Bone marrow (tissue), 2 donors: ENCODE measurements around the gene KRTAP5-3.
"Not testable (repeated sequence)": the region's sequence is repeated elsewhere in the genome, so short reads cannot be mapped to it uniquely, and the experiment has no call there.

ENCODE experiments used
- DNase-seq, 2 donors: peaks; one replicate each; lab custom pipeline; 2025; lab: John Stamatoyannopoulos, UW

KRTAP5-3 gene

GRCh38 chr11:1582909-1583308 is 25.4 kb downstream of the KRTAP5-3 start:
- DNase-seq = not testable (repeated sequence)

GRCh38 chr11:1581976-1582375 is 26.3 kb downstream of the KRTAP5-3 start:
- no peak for DNase-seq

GRCh38 chr11:1576825-1577224 is 31.4 kb downstream of the KRTAP5-3 start:
- no peak for DNase-seq

DNA sequence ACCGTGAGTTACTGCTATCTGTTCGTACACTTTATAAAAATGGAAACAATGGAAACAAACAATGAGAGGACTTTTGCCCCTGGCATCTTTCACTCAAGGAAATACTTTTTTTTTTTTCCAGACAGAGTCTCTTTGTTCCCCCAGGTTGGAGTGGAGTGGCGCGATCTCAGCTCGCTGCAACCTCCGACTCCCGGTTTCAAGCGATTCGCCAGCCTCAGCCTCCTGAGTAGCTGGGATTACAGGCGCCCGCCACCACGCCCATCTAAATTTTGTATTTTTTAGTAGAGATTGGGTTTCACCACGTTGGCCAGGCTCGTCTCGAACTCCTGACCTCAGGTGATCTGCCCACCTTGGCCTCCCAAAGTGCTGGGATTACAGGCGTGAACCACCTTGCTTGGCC is 32.5 kb downstream of the KRTAP5-3 start:
- DNase-seq = not testable (repeated sequence)

- no peak for DNase-seq
These were observed 33.4 kb downstream of the KRTAP5-3 start for GRCh38 chr11:1574933-1575242.

DNA sequence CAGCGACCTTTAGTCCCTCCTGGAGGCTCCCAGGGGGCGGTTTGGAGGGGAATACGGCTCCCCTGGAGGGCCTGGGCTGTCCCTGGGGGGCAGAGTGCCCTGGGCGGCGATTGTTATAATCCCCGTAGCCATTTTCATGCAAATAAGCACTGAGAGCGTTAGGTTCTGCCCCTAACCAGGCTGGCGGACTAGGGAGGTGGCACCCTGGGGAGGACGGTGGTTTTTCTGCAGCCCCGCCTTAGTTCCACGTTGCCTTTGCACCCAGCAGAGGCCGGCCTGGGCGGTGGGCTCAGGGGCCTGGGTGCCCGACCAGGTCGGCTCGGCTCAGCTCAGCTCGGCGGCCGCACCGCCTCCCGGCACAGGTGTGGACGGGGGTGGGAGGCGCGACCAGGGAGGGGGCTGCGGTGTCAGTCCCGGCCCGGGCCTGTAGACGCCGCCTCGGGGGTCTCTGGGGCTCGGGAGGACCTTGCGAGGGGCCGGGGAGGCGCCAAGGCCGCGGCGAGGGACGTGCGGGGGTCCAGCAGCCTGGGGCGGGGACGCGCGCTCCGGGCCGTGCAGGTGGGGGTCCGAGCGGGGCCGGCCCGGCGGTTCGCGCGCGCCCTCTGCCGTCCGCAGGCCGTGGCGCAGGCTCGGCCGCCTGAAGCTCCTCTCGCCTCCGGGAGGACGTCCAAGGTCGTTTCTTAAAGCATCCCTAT is 33.9 kb downstream of the KRTAP5-3 start:
- peak in 1 of 2 donors; percentile 9 for DNase-seq

DNA sequence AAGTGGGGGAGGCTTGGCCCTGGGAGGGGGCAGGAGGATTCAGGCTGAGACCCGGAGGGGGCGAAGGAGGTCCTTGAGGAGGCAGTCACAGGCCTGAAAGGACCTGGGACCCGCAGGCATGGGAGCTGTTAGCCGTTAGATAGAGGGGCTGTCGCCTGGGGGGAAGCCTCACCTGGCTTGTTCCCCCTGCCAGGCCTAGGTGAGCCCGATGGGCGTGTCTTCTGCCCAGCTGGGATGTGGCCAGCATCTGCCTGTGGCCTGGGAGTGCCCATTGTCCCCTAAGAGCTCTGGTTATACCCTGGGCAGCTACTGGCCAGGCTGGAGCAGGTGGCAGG is 34.4 kb downstream of the KRTAP5-3 start:
- no peak for DNase-seq

DNA sequence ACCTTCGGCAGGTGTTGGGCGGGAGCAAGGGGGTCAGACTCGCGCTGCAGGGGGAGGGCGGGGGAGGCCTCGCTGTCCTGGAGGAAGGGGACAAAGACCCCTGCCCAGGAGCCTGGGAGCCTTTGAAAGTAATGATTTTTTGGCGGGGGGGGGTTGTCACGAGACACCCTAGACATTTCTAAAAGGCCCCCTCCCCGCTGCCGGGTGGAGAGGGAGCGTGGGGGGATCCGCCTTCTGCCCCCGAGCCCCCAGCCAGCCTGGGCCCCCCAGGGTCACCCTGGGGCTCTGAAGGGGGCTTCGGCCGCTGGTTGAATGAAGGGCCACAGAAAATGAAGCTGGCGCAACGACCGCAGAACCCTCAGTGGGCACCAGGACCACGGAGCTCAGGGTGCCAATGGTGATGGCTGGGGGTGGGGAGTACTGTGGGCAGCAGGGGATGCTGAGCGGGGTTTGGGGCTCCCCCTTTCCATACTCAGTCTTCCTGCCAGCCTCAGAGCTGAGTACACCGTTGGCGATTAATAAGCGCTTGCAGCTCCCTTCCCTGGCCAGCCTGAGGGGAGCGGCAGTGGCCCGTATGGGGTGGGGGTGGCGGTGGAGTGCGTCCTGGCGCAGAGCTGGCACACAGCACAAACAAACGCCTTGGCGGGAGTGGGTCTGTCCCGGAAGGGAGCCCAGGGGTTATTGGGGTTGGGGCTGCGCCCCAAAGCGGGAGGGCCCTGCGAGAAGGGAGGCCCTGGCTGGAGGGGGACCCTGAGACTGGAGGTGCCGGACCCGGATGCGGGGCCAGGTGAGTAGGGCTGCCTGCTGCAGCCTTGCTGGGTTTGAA is 35.0 kb downstream of the KRTAP5-3 start:
- DNase-seq = no peak

DNA sequence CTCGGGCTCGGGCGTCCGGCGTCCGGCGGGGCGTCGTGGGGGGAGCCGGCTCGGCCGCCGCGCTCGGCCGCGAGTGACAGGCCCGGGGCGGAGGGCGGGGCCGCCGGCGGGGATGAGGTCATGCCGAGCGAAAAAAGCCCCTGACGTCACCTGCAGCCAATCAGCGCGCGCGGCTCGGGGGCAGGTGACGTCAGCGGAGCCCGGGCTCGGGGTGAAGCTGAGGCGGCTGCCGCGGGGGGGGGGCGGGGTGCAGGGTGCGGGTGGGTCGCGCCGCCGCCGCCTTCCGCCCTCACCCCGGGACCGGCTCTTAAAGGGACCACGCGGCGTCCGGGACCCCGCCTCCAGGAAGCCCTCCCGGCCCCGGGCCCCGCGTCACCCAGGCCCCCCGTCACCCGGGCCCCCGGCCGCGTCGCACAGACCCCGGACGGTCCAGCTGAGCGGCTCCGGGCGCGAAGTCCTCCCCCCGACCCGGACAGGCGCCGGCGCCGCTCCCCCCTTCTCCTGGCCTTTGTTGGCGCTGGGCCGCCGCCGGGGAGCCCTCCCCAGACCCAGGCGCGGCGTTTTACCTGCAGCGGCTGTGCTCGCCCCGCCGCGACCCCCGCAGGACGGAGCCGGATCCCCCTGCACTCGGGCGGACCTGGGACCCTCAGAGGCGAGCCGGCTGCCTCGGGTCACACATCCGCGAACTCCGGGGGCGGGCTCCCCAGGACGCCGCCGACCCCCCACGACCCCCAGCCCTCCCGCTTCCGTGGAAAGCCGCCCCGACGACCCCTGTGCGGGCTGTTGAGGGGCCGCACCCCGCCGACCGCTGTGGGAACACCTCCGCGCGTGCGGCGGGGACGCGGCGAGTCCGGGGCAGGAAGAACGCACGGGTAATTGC is 35.8 kb downstream of the KRTAP5-3 start, which contains the start of gene DUSP8:
Gene DUSP8 (minus strand): TSS at position 75 of the 880 bp plus-strand sequence. CDS start 6,445 bp downstream, outside the sequence.
- peak; percentile 6 to 78 for DNase-seq

DNA sequence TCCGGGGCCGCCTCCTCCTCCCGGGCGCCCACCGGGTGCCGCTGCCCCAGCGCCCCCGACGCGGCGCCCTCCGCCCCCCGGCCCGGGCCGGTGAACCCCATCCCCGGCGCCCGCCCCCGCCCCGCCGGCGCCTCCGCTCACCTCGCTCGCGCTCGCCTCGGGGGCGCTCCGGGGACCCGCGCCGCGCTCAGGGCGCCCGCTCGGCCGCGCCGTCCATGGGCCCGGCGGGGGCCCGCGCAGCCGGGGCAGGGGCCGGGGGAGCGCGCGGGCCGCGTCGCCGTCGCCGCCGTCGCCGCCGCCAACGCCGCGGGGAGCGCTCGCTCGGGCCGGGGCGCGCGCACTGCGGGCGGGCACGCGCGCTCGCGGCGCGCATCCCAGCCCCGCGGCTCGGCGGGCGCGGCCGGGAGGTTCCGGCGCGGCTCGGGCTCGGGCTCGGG is 36.5 kb downstream of the KRTAP5-3 start:
- no peak for DNase-seq

DNA sequence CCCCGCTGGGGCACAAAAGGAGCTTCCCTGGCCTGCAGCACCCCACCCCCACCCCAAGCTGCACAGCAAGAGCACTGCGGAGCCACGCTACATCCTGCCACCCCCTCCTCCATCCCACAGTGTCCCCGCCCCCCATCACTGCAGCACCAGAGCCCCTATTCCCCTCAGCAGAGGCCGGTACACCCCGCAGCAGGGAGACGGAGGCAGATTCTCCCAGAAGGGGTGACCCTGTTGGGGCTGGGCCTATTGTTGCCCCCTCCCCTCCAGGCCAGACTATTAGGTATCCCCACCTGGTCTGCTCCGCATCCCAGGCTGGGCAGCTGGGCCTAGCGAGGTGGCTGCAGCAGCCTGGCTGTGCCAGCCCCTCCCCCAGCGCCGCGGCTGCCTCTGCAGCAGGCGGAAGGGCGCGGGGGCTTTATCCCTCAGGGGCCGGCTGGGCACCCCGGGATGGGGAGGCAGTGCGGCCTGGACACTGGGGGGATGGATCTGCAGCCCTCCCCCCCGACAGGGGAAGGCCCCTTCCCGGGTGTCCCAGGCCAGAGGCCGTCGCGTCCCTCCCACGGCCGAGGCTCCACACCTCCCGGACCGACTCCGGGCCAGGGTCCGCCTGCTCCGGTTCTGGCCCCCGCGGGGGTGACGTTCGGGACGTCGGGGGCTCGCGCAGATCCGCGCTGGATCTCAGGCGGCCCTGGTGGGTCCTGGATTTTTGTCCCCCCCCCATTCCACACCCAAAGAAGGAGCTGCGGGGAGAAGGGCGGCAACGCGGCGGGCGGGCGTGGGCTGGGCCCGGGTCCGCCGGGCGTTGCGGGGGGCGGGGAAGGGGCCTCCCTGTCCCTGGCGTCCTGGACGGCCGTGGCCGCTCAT is 37.1 kb downstream of the KRTAP5-3 start:
- no peak for DNase-seq

GRCh38 chr11:1570531-1570895 is 37.8 kb downstream of the KRTAP5-3 start:
- DNase-seq = no peak

DNA sequence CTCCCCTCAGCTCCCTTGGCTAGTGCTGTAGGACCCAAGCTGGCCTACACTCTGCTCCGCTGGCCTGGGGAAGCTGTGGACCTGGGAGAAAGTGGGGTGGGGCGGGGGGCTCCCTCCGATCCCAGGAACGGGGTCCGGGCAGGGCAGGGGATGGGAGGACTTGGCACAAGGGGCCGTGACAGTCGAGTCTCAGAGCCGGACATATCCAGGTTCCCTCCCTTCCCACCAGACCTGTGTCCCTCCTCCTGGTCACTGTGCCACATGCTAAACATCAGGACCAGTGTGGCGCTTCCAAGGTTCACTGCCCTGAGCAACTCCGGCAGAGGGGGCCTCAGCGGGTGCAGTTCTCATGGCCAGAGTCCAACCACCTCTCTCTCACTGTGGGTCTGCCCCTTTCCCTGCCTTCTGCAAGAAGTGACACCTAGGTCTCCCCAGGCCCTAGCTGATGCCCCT is 38.2 kb downstream of the KRTAP5-3 start:
- no peak for DNase-seq

GRCh38 chr11:1569251-1569780 is 38.9 kb downstream of the KRTAP5-3 start:
- no peak for DNase-seq

- DNase-seq = no peak
These were observed 39.8 kb downstream of the KRTAP5-3 start for GRCh38 chr11:1568441-1568911.

- no peak for DNase-seq
These were observed 40.6 kb downstream of the KRTAP5-3 start for GRCh38 chr11:1567721-1568100.

DNA sequence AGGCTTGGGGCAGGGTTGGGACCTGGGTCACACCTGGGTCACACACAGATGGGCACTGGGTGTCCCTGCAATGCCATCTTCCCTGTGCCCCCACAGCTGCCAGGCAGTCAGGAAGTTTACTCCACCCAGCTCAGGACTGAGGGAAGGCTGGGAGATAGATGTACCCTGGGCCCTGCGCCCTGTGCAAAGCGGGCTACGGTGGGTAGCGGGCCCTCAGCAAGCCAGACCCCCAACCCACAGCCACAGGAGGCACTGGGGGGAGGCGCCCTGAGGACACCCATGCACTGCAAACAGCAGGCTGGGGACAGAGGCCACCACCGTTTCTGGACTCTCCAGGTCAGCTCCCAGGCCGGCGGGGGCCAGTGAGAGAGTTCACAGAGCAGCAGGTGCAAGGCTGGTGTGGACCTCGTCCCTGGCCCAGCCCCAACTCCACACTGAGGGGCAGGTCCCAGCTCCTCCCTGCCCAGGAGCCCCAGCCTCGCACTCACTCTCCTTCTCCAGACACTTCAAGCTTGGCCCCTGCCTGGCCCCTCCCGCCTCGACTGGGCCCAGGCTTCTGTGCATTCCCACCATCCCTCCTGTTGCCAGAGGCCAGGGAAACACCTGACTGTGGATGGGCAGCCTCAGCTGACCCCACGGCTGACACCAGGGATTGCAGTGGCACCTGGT is 41.1 kb downstream of the KRTAP5-3 start:
- no peak for DNase-seq

DNA sequence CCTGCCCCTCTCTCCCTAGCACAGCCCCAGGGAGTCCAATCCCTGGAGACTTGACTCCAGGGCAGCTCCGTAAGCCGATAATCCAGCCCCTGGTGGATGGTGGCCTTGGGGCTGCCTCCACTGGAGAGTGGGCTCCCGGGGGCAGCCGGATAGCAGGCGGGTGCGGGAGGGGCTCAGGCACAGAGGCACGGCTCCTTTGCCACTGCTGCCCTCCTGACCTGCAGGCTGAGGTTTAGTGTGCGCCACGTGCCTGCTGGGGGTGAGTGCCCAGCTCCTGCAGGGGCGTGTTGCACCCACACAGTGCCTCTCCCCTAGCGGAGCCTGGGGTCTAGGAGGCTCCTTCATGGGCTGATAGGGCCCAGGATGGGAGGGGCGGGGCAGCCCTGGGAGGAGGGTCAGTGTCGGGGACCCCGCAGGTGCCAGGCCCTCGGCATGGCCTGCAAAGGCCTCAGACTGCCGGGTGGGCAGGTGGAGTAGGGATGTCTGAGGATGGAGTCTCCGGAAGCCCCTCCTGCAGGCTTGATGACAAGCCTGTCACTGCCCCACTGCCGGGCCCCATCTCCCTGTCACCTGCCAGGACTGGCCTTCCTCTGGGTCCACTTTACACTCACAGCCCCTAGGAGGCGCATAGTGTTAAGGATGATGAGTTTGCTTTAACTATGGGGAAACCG is 41.7 kb downstream of the KRTAP5-3 start:
- DNase-seq = no peak

- no peak for DNase-seq
These were observed 42.4 kb downstream of the KRTAP5-3 start for GRCh38 chr11:1565904-1566247.
